NCI-H2227 treated with DMSO at 0.1 percent for 48 hours (cell line): ENCODE measurements around the gene OSM.

Experiments used
- DNase-seq: peaks from one replicate; lab custom pipeline; 2025; lab: John Stamatoyannopoulos, UW

Gene OSM

DNA sequence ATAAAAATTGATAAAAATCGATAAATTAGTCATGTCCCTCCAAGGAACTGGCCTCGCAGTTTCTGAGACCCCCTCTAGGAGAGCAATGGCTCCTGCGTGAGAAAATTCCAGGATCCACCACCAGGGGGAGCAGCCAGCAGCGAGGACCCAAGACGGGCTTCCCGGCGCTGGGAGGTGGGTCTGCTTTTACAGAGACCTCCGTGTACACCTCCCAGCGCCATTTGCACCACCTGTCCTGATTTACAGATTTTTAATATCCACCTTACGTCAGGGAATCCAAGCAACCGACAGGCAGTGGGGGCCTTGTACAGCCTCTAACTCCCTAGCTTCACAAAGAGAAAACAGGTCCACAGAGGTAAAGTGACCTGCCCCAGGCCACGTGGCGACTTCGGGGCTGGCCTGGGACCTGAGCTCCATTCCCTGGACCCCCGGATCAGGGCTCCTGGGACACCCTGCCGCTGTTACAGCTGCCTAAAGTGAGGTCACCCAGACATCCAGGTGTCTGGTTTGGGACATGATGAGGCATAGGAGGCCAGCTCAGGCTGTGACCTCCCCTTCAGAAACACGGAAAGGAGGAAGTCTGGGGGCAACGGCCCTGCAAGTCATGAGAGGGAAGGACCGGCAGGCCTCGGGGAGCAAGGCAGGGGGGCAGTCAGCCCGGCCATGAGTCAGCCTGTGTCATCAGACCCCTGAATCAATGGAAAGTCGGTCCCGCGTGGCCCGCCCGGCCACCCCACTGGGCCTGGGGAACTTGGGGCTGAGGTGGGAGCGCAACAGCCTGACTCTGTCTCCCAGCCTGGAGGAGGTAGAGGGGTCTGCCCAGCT lies 3.5 kb downstream of the OSM start:
- DNase-seq, result peak; percentile 57

- DNase-seq, result no peak
Measured at GRCh38 chr22:30262112-30262511, 4.5 kb downstream of the OSM start.

- DNase-seq, result no peak
Measured at GRCh38 chr22:30261134-30261533, 5.5 kb downstream of the OSM start.

DNA sequence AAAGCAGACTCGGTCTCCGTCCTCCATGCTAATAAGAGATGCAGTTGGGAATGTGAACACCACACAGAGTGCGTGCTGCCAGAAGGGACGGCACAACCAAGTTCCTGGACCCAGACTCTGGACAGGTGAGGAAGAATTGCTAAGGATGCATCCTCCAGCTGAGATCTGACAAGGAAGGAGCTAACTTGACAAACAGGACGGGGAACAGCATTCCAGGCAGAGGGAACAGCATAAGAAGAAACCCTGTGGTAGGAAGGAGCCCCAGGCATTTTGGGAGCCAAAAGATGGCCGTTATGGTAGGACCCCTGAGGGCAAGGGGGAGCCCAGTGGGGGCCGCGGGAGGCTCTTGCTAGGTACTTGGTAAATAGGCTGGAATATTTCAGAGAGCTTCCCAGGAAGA lies 6.0 kb downstream of the OSM start:
- DNase-seq, result no peak

- no peak for DNase-seq
Measured at GRCh38 chr22:30260276-30260675, 6.4 kb downstream of the OSM start.

DNA sequence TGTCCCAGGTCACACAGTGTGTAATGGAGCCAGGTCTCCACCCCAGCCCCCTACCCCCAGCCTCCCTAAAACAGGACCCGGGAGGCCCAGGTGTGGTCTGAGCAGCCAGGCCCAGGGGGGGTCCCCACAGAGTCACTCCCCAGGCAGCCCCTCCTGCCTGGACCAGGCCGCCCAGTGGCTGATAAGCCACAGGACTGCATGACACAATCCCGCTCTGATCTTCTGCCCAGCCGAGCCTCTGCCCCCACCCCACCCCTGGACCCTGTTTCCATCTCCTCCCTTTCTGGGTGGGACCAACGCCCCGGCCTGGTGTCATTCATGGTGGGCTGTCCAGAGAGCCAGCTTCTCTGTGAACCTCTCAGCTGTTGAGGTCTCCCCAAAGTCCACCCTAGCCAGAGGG lies 12.3 kb downstream of the OSM start:
- no peak for DNase-seq

DNA sequence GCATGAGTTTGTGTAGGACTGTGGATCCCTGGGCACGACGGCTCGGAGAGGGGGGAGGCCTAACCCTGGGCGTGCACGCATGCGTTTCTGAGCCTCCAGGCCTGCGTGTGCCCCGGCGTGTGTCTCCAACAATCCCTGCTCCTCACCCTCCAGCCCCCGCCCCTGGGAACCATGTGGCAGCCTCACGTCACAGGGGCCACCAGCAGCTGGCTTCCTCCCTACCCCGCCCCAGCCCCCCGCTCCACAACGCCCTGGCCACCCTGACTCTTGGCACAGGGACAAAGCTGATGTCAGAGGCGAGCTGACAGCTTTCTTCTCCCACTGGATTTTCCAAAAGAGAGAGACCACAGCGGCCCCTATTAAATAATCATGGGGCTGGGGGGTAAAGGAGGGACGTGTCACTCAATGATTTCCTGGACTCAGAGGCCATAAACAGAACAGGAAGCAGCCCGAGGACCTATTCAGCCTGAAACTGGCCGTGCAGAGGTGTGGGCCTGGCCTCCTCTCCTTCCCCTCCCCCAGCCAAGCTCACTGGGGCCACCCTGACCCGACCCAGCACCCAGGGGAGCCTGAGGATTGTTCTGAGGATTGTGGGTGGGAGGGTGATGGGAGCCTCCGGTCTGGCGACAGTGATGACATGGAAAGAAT lies 13.3 kb downstream of the OSM start:
- DNase-seq, result no peak

DNA sequence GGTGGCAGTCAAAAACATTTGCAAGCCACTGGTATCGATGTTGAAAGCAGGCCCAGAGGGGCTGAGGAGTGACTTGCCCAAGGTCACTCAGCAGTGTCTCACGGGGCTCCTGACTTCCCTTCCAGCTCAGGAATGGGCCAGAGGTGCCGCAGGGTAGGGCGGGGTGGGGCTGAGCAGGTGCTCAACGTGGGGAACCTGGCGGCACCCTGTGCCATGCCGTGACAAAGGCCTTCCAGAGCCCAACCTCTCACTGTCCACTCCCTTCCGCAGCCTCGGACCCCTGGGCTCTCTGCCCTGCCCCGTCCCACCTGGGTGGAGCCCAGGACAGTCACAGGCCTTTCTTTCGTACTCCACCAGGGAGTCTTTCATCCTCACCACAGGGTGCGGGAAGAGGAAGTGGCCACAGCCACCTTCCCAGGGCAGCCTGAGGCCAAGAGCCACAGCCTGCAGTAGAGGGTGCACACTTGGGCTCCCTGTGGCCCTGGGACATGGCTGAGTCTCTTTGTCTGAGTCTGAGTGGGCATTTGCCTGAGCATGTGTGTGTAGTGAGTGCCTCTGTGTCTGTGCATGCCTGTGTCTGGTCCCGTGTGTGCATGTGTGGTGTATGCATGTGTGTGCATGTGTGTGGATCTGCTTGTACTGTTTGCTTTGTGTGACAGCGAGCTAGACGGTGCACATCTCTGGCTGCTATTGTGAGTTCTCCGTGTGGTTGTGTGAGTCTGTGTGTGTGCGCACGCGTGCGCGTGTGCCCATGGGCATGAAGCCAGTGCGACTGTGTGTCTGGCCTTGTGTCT lies 14.0 kb downstream of the OSM start:
- DNase-seq, result no peak

DNA sequence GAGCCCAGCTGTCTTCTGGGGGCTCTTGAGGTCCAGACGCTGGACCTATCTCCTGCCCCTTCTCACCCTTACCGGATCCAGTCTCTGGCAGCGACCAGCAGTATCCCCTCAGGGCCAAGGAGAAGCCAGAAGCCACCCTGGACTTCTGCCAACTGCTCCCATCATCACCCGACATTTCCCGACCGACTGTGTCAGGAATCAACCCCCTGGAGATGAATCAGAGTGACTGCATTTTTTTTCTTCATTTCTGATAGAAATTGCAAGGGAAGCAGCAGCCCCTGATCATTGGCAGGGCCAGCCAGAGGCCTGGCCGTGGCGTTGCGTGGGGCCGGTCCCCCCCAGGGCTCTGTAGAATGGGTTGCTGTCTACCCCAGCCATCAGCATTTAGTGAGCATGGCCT lies 14.9 kb downstream of the OSM start:
- DNase-seq, result no peak

- DNase-seq, result no peak
Measured at GRCh38 chr22:30250661-30251267, 15.9 kb downstream of the OSM start.

DNA sequence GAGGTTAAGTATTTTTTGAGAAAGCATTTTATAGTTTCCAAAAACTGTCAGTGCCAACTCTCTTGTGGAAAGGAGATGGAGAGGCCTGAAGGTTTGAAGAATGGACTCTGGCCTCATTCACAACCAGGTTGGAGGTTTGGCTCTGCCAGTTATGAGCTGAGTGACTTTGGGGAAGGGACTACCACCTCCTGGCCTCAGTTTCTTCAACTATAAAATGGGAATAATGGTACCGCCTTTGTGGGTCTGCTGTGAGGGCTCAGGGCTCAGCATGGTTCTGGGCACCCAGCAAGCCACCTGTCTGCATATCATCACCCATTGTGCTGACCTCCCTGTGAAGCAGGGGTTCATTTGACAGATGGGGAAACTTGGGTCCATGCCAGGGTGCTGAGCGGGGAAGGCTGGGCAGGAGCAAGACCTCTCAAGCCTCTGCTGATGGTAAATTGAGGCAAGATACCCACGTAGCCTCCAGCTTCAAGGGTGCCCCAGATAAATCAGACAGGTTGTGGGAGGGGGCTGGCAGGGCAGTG lies 16.5 kb downstream of the OSM start:
- no peak for DNase-seq

GRCh38 chr22:30249049-30250038 lies 17.3 kb downstream of the OSM start:
- no peak for DNase-seq

DNA sequence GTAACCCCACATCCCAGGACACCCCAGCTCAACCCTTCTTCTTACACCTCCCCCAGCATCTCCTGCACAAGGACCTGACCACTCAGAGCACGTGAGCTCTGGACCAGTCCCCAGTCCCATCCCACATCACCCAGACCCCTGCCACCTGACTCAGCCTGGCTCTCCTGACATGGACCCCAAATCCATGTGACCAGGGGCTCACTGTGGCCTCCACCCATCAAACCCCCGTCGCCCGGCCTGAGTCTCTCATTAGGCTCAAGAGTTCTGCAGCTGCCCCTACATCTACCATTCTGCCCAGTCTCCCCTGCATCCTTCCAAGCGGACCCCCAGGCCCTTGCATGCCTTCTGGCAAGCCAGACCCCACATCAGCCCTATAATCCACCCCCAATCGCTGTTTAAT lies 18.2 kb downstream of the OSM start:
- DNase-seq, result no peak

DNA sequence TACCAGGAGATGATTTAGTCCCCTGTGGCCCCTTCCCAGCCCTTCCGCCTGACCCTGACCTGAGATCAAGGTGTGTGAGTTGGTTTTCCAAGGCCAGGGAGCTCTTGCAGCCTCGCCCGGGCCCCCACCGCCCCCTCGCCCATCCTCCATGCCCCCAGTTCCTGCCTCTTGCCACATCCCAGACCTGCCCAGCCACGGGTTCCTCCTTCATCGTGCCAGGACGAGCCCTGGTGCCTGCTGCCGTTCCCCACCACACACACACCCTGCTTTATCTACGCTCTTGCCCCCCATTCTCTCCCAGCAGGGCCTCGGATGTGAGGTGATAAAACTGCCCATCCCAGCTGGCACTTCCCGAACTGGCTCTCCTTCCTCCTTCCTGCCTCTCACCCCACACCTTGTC lies 18.7 kb downstream of the OSM start:
- DNase-seq, result no peak

DNA sequence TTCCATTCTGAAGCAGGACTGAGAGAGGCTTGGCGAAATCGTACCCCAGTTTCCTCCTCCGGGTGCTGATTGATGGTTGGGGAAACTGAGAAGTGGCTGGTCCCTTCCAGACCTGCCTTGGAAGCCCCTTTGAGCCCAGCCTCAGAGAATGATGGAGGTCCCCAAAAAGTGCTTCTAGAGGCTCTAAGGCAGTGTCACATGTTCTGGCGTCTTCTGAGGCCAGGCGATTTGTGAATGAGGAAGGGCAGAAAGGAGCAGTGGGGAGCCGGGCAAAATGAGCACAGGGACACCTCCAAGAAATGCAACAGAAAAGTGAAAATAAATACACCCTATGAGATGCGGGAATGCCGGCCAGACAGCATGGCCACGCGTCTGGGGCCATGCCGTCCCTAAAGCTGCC lies 19.1 kb downstream of the OSM start:
- no peak for DNase-seq

GRCh38 chr22:30246814-30247376 lies 19.8 kb downstream of the OSM start:
- no peak for DNase-seq

- no peak for DNase-seq
Measured at GRCh38 chr22:30245985-30246813, 20.5 kb downstream of the OSM start, which contains the start of gene LIF. LIF (minus strand) TSS chr22:30246759; CDS start chr22:30246695, 64 bp downstream.

GRCh38 chr22:30245181-30245984 lies 21.3 kb downstream of the OSM start:
- DNase-seq, result no peak

- no peak for DNase-seq
Measured at GRCh38 chr22:30244641-30245040, 22.0 kb downstream of the OSM start.
